Activated T-helper 2 cell treated with anti-CD3 and anti-CD28 coated beads, Interferon-gamma antibody, Interleukin-2, Interleukin-4, amounts not matched to agents 10 μg/mL and 5 μg/mL and 100 μg/mL, durations not matched to agents 14 hours and 24 hours and 36 hours (primary cell): ENCODE data around the gene LYPD5. TPM values are rescaled to one million over a fixed set of nuclear protein-coding genes. Genes with fewer than 3 reads are reported as not detected.
"Not testable (repeated sequence)": the region's sequence is repeated elsewhere in the genome, so short reads cannot be mapped to it uniquely, and the experiment has no call there.

Experiments used
- DNase-seq: peaks from one replicate; pipeline ENCODE4 v3.0.0; 2021; ENCODE audit warnings: low spot score
- H3K27ac Mint-ChIP-seq: one replicate; pipeline ENCODE4 v1.8.0; 2021; ENCODE audit warnings: mixed read lengths
- H3K27me3 Mint-ChIP-seq: one replicate; pipeline ENCODE4 v1.8.0; 2021; ENCODE audit warnings: low read depth, mixed read lengths
- H3K36me3 Mint-ChIP-seq: one replicate; pipeline ENCODE4 v1.8.0; 2021; ENCODE audit warnings: low read depth, mixed read lengths
- H3K4me1 Mint-ChIP-seq: one replicate; pipeline ENCODE4 v1.8.0; 2021; ENCODE audit warnings: low read depth, mixed read lengths
- H3K4me3 Mint-ChIP-seq: one replicate; pipeline ENCODE4 v1.8.0; 2021; ENCODE audit warnings: low read depth, mild to moderate bottlenecking, moderate library complexity, mixed read lengths
- H3K9me3 Mint-ChIP-seq: one replicate; pipeline ENCODE4 v1.8.0; 2021; ENCODE audit warnings: mixed read lengths
- intact Hi-C: fragments of 100-400 bp; cut with micrococcal nuclease; formaldehyde crosslinking; loops from one replicate; pipeline ENCODE4 v1.15.1; 2023
- total RNA-seq: library from RNA; stranded (reverse); gene quantifications from 2 replicates; pipeline ENCODE4 v1.2.3, GENCODE V29; 2022

The LYPD5 gene
- total RNA-seq, 1 donor from 2014 or later = 0.41 TPM

GRCh38 chr19:43817454-43817853, 15.2 kb upstream of the LYPD5 start:
- H3K27ac Mint-ChIP-seq, DNase-seq, H3K4me3 Mint-ChIP-seq, H3K4me1 Mint-ChIP-seq, H3K36me3 Mint-ChIP-seq, intact Hi-C loops: not testable (repeated sequence)
- Mint-ChIP-seq H3K27me3 (peaks cover 18% of the 10 kb centered on the region), H3K9me3 (peaks cover 27% of the 10 kb centered on the region)

DNA sequence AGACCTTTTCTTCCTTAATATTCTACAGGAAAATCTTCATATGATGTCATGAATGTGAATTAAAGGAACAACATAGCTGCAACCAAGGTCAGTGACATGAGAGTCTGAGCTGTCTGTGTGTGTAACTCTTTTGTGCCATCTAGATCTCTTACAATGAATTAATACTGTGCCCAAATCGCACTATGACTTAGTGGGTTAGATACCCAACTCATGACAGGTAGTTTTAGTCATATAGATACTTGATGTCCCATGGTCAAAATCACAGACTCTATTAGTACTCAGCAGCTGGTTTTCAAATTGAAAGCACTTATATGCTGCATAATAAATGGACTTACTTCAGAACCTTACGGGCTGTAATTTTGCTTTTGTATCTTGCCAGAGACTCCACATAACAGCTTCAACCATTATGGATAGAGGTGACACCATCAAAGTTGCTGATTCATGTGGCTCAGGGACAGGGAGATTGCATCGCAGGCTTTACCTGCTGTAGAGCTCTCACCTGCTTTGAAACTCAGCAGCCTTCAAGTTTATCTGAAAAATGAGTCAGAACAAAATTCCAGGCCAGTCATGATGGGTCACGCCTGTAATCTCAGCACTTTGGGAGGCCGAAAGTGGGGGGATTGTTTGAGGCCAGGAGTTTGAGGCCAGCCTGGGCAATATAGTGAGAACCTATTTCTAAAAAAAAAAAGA, 12.6 kb upstream of the LYPD5 start:
- peaks cover 1% of the 10 kb centered on the region for H3K4me1 Mint-ChIP-seq
- intact Hi-C loops = no loop called here

GRCh38 chr19:43812688-43813087, 10.4 kb upstream of the LYPD5 start:
- no peaks in the 10 kb centered on the region for H3K36me3 Mint-ChIP-seq
- peaks cover 4% of the 10 kb centered on the region for H3K27me3 Mint-ChIP-seq
- peaks cover 1% of the 10 kb centered on the region for H3K4me1 Mint-ChIP-seq
- H3K9me3 Mint-ChIP-seq = peaks cover 3% of the 10 kb centered on the region
- no peak overlapping the region for H3K27ac Mint-ChIP-seq
- no peak for DNase-seq
- no peak overlapping the region for H3K4me3 Mint-ChIP-seq
- intact Hi-C loops = no loop called here

More for the DNA sequence above, 12.6 kb upstream of the LYPD5 start:
- peaks cover 3% of the 10 kb centered on the region for H3K27me3 Mint-ChIP-seq
- peaks cover 11% of the 10 kb centered on the region for H3K9me3 Mint-ChIP-seq
- no peak for DNase-seq
- no peaks in the 10 kb centered on the region for H3K36me3 Mint-ChIP-seq
- H3K4me3 Mint-ChIP-seq = no peak overlapping the region
- no peak overlapping the region for H3K27ac Mint-ChIP-seq

DNA sequence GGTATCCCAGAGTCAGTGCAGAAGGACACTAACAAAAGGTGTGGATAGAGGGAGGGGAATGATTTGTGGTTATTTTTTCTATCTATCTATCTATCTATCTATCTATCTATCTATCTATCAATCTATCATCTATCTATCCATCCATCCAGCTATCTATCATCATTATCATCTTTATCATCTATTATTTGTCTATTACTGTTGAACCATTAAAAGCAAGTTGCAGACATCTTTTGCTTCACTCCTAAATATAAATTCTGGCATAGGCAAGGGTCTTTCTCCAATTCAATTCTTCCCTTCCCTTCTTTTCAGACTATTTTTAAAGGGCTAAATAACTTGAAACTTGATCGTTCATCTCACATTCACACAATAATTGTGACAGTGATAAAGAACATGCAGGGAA, 10.0 kb upstream of the LYPD5 start:
- Mint-ChIP-seq H3K9me3 (peaks cover 2% of the 10 kb centered on the region), H3K27ac (no peak overlapping the region), H3K4me1 (peaks cover 1% of the 10 kb centered on the region), H3K27me3 (peaks cover 4% of the 10 kb centered on the region), H3K36me3 (no peaks in the 10 kb centered on the region), H3K4me3 (no peak overlapping the region)
- intact Hi-C loops = no loop called here
- no peak for DNase-seq

GRCh38 chr19:43811837-43812236, 9.6 kb upstream of the LYPD5 start:
- Mint-ChIP-seq H3K4me3 (no peak overlapping the region), H3K27ac (no peak overlapping the region), H3K4me1 (peaks cover 1% of the 10 kb centered on the region), H3K27me3 (peaks cover 4% of the 10 kb centered on the region), H3K9me3 (no peaks in the 10 kb centered on the region), H3K36me3 (no peaks in the 10 kb centered on the region)
- intact Hi-C loops = no loop called here
- DNase-seq = no peak

GRCh38 chr19:43809762-43810696, 7.8 kb upstream of the LYPD5 start:
- Mint-ChIP-seq H3K36me3 (no peaks in the 10 kb centered on the region), H3K27ac (no peak overlapping the region), H3K4me3 (no peak overlapping the region), H3K27me3 (peaks cover 8% of the 10 kb centered on the region), H3K9me3 (no peaks in the 10 kb centered on the region), H3K4me1 (peaks cover 1% of the 10 kb centered on the region)
- no peak for DNase-seq
- intact Hi-C loops = no loop called here

DNA sequence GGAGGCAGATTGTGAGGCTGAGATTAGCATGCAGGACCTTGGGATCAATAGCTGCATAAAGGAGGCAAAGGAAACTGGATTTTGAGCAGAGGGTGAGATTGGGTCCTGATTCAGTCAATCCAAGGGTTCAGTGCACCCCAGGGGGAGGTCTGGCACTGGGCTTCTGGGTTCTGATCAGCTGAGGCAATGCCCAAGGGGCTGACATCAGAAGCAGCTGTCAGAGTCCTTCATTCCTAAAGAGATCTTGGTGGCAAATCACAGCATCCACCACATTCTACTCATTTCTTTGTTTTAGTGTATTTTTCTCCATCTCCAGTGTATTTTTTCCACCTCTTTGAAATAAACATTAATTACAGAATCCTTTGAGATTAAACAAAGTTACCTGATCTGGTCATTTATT, 5.4 kb upstream of the LYPD5 start:
- H3K4me1 Mint-ChIP-seq = peaks cover 1% of the 10 kb centered on the region
- intact Hi-C loops = no loop called here
- no peaks in the 10 kb centered on the region for H3K9me3 Mint-ChIP-seq
- no peak overlapping the region for H3K27ac Mint-ChIP-seq
- DNase-seq = no peak
- H3K27me3 Mint-ChIP-seq = peaks cover 14% of the 10 kb centered on the region
- no peaks in the 10 kb centered on the region for H3K36me3 Mint-ChIP-seq
- H3K4me3 Mint-ChIP-seq = no peak overlapping the region

DNA sequence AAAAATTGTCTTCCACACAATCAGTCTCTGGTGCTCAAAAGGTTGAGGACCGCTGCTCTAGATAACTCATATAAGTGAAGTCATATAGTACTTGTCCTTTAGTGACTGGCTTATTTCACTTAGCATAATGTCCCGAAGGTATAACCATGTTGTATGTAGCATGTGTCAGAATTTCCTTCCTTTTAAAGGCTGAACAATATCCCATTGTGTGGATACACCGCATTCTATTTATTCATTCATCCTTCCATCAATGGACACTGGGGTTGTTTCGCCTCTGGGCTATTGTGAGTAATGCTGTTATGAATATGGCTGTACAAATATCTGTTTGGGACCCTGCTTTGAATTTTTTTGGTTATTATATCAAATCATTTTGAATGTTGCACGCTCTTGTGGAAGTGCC, 4.6 kb upstream of the LYPD5 start:
- intact Hi-C loops = no loop called here
- DNase-seq = no peak

GRCh38 chr19:43806401-43806800, 4.2 kb upstream of the LYPD5 start:
- H3K4me3 Mint-ChIP-seq, H3K27ac Mint-ChIP-seq, intact Hi-C loops, H3K4me1 Mint-ChIP-seq, H3K36me3 Mint-ChIP-seq, H3K9me3 Mint-ChIP-seq, DNase-seq: not testable (repeated sequence)
- peaks cover 16% of the 10 kb centered on the region for H3K27me3 Mint-ChIP-seq

More for the DNA sequence above, 4.6 kb upstream of the LYPD5 start:
- H3K27me3 Mint-ChIP-seq = peaks cover 16% of the 10 kb centered on the region
- H3K9me3 Mint-ChIP-seq = no peaks in the 10 kb centered on the region
- H3K4me1 Mint-ChIP-seq = no peaks in the 10 kb centered on the region
- H3K4me3 Mint-ChIP-seq = no peak overlapping the region
- no peak overlapping the region for H3K27ac Mint-ChIP-seq
- H3K36me3 Mint-ChIP-seq = no peaks in the 10 kb centered on the region

DNA sequence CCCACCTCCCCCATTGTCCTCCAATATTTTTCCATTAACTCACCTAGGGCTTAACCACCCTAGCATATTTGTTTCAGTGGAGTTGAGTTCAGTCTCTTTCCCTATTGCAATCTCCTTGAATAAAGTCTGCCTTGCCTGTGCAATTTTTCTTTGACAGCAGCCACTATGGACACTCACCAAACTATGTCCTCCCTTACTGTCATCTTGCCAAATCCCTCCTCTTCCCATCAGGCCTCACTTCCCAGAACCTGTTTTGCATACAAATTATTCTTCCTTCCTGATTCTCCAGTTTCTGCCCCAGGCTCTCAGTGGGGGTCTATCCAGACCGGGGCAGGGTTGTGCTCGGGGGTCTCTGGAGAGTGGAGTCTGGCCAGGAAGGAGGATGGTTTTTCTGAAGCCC, 2.2 kb upstream of the LYPD5 start:
- H3K9me3 Mint-ChIP-seq = no peaks in the 10 kb centered on the region
- H3K4me3 Mint-ChIP-seq = no peak overlapping the region
- intact Hi-C loops = no loop called here
- no peaks in the 10 kb centered on the region for H3K4me1 Mint-ChIP-seq
- H3K27me3 Mint-ChIP-seq = peaks cover 16% of the 10 kb centered on the region
- H3K27ac Mint-ChIP-seq = no peak overlapping the region
- no peak for DNase-seq
- no peaks in the 10 kb centered on the region for H3K36me3 Mint-ChIP-seq

DNA sequence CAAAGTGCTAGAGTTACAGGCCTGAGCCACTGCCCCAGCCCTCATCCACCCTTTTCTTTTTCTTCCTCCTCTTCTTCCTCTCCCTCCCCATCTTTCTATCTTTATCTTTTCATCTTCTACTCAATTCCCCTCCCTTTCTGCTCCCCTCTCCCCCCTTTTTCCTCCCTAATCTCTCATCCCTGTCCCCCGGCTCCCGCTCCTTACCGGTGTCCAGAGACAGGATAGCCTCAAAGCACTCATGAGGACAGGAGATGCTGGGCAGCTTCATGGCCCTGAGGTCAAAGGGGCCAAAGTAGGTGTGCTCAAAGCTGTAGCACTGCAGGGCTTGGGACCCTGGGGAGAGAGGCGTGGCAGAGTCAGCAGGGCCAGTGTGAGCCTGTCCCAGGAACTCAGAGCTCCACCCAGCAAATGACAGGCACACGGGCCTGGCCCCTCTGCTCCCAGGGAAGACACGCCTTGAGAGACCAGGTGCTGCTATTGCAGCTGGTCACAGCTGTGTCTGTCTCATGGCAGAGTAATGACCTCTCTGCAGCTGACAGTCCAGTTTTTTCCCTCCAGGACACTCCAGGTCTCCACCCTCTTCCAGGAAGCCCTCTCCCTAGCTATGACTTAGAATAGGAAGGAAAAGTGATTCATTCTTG, 2.6 kb downstream of the LYPD5 start:
- Mint-ChIP-seq H3K4me1 (peaks cover 8% of the 10 kb centered on the region), H3K27me3 (peaks cover 14% of the 10 kb centered on the region), H3K9me3 (peaks cover 3% of the 10 kb centered on the region), H3K36me3 (no peaks in the 10 kb centered on the region), H3K4me3 (peak overlapping the region; percentile 67), H3K27ac (no peak overlapping the region)
- intact Hi-C loops = no loop called here
- no peak for DNase-seq

DNA sequence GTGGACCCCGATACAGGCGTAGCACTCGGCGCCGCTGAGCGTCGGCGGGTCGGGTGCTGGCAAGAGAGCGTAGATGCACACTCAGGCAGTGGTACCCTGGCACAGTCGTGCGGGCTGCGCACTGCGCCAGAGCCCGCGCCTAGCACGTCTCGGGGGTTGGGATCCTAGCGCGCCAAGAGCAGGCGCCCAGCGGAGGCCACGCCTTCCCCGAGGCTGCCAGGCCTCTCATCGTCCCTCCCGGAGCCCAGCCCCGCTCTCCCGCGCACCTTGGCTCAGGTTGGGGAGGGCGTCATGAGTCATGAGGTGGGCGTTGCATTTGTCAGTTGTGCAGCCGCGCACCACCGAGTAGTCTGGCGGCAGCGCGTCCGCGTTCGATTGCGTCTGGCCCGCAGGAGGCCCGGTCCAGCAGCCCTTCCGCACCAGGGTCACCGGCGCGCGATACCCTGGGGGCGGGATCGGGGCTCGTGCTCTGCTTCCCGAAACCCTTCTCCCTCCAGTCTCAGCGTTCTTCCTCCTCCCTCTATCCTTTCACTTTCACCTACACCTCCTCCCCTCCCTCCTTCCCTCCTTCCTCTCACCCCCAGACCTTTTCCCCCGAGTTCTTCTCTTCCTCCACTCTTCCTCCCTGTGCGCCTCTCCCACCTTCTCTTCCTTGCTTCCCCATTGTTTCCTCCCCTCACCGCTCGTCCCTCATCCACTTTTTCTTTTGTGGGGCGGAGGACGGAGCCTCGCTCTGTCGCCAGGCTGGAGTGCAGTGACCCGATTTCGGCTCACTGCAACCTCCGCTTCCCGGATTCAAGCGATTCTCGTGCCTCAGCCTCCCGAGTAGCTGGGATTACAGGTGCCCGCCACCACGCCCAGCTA, 3.5 kb downstream of the LYPD5 start:
- intact Hi-C loops = no loop called here
- no peak overlapping the region for H3K27ac Mint-ChIP-seq

More for the DNA sequence above, 3.5 kb downstream of the LYPD5 start:
- Mint-ChIP-seq H3K36me3 (no peaks in the 10 kb centered on the region), H3K4me1 (peaks cover 8% of the 10 kb centered on the region), H3K9me3 (peaks cover 3% of the 10 kb centered on the region), H3K4me3 (peak overlapping the region; percentile 67), H3K27me3 (peaks cover 13% of the 10 kb centered on the region)
- DNase-seq = no peak
